GM18907 (cell line): Measurements from ENCODE around the gene PCNA.
A peak's percentile ranks its signal among the peaks of the same experiment; 100 is the strongest.
"Not testable (repeated sequence)": the region's sequence is repeated elsewhere in the genome, so short reads cannot be mapped to it uniquely, and the experiment has no call there.

Experiments used
- ATAC-seq: cut with Tn5 transposase; IDR thresholded peaks from one replicate; pipeline ENCODE4 v1.9.1; 2021; ENCODE audit warnings: mild to moderate bottlenecking, moderate library complexity; ENCODE audit not compliant: unreplicated experiment

PCNA gene

GRCh38 chr20:5099909-5100308, 19.8 kb downstream of the PCNA start:
- ATAC-seq: not testable (repeated sequence)

GRCh38 chr20:5099009-5099408, 20.7 kb downstream of the PCNA start:
- not testable (repeated sequence) for ATAC-seq

DNA sequence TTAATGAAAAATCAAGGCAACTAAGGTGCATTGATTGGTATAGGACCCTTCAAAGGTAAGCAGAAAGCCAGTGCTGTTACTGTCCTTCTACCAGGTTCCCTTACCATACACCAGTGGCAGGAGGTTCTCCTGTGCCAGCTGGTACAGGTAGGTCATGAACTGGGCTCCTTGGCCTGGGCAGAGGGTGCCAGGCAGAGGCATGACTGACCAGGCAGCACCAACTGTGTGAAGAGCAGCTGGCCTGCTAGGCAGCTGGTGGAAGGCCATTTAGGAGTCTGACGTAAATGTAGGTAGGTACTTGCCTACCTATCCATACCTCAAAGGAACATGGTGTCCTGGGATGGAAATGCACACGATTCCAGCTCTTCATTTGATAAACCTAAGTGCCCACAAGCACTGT, 23.3 kb downstream of the PCNA start:
- no peak for ATAC-seq

DNA sequence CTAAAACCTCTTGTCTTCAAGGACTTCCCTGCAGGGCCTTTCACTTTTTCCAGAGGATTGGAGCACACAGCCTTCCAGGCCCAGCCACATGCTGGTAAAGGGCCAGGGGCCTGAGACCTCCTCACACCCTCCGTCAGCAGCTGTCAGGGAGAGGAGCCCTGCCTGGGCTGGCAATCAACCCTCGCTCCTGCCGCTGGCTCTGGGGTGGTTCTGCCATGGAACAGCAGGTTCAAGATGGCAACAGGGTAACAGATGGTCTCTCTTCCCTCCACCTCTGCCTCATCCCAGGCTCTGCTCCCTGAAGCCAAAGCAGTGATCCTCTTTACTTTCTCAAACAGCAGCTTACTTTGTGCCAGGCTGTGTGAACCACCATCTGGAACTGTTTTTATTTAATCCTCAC, 23.8 kb downstream of the PCNA start:
- no peak for ATAC-seq

DNA sequence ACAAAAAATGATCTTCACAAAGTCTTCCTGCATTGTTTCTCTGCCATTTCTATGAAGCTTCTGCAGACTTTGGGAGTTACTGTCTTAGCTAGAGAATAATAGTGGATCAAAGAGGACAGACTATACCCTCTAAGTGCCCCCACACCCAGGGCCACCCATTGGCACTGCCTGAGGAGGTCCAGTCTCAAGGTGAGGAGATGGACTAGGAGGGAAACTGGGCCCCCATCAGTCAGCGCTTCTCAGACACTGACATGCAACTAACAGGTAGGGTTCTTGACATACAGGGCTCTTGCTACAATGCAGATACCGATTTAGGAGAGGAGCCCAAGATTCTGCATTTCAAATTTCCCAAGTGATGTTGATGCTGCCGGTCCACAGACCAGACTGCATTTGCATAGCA, 24.3 kb downstream of the PCNA start:
- no peak for ATAC-seq

DNA sequence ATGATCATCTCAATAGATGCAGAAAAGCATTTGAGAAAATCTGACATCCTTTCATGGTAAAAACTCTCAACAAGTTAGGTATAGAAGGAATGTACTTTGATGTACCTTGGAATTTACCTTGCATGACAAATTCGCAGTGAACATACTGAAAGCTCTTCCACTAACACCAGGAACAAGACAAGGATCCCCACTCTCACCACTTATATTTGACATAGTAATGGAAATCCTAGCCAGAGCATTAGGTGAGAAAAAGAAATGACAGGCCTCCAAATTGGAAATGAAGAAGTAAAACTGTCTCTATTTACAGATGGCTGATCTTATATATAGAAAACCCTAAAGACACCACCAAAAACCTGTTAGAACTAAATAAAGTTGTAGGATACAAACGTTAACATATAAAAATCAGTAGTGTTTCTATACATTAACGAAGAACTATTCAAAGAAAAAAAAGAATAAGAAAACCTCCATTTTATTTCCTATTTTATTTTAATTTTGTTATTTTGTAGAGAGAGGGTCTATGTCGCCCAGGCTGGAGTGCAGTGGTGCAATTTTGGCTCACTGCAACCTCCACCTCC, 26.9 kb downstream of the PCNA start:
- ATAC-seq: no peak

DNA sequence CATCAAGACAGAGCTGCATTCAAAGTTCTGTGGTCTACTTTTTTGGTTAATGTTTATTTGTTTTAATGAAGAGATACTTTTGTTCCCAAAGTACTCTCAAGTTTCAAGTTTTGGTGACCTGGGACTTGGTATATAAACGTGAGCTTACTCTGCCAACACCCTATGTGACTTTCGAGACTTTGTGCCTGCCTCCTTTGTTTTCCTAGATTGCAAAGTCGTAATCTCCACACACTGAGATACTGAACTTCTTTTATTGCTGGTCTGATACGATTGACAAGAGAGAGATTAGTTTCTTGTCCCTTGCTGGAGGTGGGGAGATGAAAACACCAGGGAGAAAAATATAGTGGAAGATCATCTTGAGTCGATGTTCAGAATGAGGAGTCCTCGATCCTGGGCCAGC, 27.9 kb downstream of the PCNA start:
- no peak for ATAC-seq

DNA sequence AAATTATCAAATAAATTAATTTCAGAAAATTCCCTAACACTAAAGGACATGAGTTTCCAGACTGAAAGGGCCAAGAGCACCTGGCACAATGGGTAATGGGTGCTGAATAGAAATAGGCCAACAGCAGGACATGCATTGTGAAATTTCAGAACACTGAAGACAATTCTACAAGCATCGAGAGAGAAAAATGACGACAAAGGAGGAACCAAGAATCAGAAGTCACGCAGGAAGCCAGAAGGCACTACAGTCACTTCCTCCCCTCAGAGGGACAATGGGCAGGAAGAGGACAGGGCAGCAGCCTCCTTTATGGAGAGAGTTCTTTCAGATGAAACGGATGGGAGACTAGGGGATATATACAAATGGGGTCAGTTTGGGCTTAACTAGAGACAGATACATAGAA, 29.6 kb downstream of the PCNA start:
- ATAC-seq: peak; percentile 60

- no peak for ATAC-seq
These were observed 31.1 kb downstream of the PCNA start for GRCh38 chr20:5088688-5089087.

DNA sequence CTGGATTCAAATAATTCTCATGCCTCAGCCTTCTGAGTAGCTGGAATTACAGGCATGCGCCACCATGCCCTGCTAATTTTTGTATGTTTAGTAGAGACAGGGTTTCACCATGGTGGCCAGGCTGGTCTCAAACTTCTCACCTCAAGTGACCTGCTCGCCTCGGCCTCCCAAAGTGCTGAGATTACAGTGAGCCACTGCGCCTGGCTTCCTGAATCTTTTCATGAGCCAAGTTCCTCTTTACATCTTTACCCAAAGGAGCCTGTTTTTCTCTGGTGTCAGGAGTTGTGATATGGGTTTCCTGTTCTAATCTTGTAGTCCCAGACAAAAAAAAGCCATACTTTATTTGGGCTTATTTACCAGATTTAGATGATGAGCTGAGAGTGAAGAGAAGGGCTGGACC, 34.4 kb downstream of the PCNA start:
- ATAC-seq: no peak

DNA sequence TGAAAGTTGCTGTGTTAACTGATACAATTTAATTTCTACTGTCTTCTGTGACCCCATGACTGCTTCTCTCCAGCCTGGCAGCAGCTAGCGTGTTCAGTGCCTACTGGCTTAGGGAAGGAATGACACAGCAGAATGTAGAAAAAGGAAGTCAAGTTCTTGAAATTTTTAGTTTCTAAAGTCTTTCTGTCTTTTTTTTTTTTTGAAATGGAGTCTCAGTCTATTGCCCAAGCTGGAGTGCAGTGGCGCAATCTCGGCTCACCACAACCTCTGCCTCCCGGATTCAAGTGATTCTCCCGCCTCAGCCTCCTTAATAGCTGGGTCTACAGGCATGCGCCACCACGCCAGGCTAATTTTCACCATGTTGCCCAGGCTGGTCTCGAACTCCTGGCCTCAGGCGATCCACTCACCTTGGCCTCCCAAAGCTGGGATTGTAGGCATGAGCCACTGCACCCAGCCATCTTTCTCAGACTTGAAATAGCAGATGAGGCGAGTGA, 39.3 kb downstream of the PCNA start:
- peak; percentile 33 for ATAC-seq

- peak; percentile 97 for ATAC-seq
These were observed 41.3 kb downstream of the PCNA start for GRCh38 chr20:5078399-5078958.

GRCh38 chr20:5077761-5078387, 41.9 kb downstream of the PCNA start:
- no peak for ATAC-seq

DNA sequence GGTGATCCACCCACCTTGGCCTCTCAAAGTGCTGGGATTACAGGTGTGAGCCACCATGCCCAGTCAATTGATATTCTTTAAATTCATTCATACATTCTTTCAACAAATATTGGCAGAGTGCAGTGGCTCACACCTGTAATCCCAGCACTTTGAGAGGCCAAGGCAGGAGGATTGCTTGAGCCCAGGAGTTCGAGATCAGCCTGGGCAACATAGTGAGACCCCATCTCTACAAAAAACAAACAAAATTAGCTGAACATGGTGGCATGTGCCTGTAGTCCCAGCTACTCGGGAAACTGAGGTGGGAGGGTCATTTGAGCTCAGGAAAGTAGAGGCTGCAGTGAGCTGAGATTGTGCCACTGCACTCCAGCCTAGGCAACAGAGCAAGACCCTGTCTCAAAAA, 42.8 kb downstream of the PCNA start:
- not testable (repeated sequence) for ATAC-seq

DNA sequence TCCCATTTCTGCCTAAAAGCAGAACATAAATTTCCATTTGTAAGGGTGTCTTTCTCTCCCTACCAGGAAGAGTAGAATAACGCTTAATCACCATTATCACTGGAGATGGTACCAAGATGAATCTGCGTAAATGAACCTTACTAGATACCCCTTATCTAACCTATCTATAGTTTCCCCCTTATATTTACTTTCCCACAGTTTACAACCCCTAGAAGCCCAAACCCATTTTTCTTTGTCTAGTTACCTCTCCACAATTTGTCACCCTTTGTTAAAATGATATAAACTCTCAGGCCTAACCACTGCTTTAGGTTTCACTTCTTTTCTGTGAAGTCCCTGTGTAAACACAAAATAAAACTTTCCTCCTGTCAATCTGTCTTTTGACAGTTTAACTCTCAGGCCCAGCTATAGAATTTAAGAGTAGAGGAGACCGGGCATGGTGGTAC, 45.5 kb downstream of the PCNA start:
- no peak for ATAC-seq

DNA sequence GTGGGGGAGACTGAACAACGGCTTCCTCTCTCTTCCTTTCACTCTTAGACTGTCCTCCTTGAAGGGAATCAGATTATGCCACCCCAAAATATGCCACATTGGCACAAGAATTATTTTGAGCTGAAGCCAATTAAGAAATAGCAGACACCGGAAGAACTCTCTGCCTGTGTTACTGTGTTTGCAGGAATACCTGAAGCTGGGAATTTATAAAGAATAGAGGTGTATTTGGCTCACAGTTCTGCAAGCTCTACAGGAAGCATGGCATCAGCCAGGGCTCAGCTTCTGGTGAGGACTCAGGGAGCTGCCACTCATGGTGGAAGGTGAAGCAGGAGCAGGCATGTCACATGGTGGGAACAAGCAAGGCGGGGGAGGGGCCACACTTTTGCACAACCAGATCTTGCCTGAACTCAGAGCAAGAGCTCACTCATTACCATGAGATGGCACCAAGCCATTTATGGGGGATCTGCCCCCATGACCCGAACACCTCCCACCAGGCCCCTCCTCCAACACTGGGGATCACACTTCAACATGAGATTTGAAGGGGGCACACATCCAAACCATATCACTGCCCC, 46.0 kb downstream of the PCNA start:
- ATAC-seq: no peak

DNA sequence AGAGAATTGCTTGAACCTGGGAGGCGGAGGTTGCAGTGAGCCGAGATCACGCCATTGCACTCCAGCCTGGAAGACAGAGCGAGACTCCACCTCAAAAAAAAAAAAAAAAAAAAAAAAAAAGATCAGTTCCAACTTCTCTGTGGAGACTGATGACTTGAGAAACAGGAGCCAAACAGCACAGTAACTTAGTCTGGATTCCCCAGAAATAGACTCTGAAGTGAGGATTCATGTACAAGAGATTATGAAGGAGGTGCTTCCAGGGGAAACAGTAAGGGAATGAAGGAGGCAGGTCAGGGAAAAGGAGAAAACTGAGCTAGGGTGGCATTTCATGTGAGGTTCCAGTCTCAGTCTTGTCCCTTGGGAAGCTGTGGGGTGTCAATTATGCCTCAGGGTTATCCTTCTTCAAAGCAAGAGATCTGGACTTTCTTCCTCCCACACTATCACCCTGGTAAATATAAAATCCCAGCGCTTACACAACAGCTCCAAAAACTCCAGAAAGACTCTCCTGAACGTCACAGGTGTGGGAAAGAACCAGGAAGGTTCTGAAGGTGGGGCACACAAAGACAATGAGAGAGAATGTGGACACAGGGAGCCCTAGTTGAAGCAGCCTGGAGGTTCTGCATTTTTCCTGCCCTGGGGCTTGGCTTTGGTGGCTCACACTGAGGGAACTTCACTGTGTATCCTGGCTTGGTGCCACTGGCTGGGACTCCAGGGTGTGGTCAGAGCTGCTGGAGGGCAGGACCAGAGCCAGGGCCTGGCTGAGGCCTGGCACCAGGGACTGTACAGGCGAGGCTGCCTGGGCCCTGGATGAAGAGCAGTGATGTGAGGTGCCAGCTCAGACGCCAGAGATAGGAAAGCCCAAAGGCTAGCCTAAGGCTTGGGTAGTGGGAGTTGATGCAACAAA, 46.8 kb downstream of the PCNA start:
- ATAC-seq: no peak

DNA sequence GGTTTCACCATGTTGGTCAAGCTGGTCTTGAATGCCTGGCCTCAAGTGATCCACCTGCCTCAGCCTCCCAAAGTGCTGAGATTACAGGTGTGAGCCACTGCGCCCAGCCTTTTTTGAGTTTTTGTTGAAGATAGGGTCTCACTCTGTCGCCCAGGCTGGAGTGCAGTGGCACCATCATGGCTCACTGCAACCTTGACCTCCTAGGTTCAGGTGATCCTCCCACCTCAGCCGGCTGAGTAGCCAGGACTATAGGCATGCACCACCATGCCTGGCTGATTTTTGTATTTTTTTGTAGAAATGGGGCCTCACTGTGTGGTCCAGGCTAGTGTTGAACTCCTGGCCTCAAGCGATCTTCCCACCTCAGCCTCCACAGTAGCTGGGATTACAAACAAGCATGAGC, 47.8 kb downstream of the PCNA start:
- ATAC-seq: not testable (repeated sequence)

GRCh38 chr20:5070570-5070969, 49.2 kb downstream of the PCNA start:
- no peak for ATAC-seq

GRCh38 chr20:5070081-5070480, 49.7 kb downstream of the PCNA start:
- ATAC-seq: no peak

GRCh38 chr20:5069141-5069806, 50.5 kb downstream of the PCNA start:
- ATAC-seq: no peak
